MM.1S (cell line): ENCODE measurements around the gene APPBP2.

Experiments used
- DNase-seq: peaks from one replicate; pipeline ENCODE4 v3.0.0-alpha.2; 2015
- H2AFZ ChIP-seq: fragments of 300-600 bp; sonication (generic); 2 replicates; pipeline ENCODE4 v1.6.0; 2016; ENCODE audit warnings: antibody characterized with exemption, low read length
- H3F3A ChIP-seq: fragments of 300-600 bp; sonication (generic); 2 replicates; pipeline ENCODE4 v1.6.1; 2016; ENCODE audit warnings: mild to moderate bottlenecking, antibody characterized with exemption, low read length, moderate library complexity, mixed read lengths; ENCODE audit not compliant: insufficient read depth
- H3K27ac ChIP-seq: fragments of 300-600 bp; sonication (generic); 2 replicates; pipeline ENCODE4 v1.5.1; 2016; ENCODE audit warnings: mild to moderate bottlenecking, low read length
- H3K27me3 ChIP-seq: fragments of 300-600 bp; sonication (generic); replicated peaks from 2 replicates; pipeline ENCODE4 v1.6.0; 2016; ENCODE audit warnings: low read length; ENCODE audit not compliant: insufficient read depth
- H3K36me3 ChIP-seq: fragments of 300-600 bp; sonication (generic); replicated peaks from 2 replicates; pipeline ENCODE4 v1.6.1; 2016; ENCODE audit warnings: mild to moderate bottlenecking, low read length, mixed read lengths; ENCODE audit not compliant: insufficient read depth
- H3K4me1 ChIP-seq: fragments of 300-600 bp; sonication (generic); 2 replicates; pipeline ENCODE4 v1.6.1; 2016; ENCODE audit warnings: low read length, mixed read lengths
- H3K4me2 ChIP-seq: fragments of 300-600 bp; sonication (generic); 2 replicates; pipeline ENCODE4 v1.6.0; 2016; ENCODE audit warnings: low read depth, low read length
- H3K4me3 ChIP-seq: fragments of 300-600 bp; sonication (generic); 2 replicates; pipeline ENCODE4 v1.5.1; 2016; ENCODE audit warnings: low read length, mixed read lengths
- H3K79me2 ChIP-seq: fragments of 300-600 bp; sonication (generic); 2 replicates; pipeline ENCODE4 v1.6.1; 2016; ENCODE audit warnings: mixed run types, low read length, mixed read lengths
- H3K9ac ChIP-seq: fragments of 300-600 bp; sonication (generic); 2 replicates; pipeline ENCODE4 v1.6.1; 2016; ENCODE audit warnings: low read length, mixed read lengths
- H3K9me2 ChIP-seq: fragments of 300-600 bp; sonication (generic); replicated peaks from 2 replicates; pipeline ENCODE4 v1.6.1; 2016; ENCODE audit warnings: mild to moderate bottlenecking, low read length, mixed read lengths; ENCODE audit not compliant: insufficient read depth
- H3K9me3 ChIP-seq: fragments of 300-600 bp; sonication (generic); replicated peaks from 2 replicates; pipeline ENCODE4 v1.6.1; 2016; ENCODE audit warnings: mild to moderate bottlenecking, low read length, mixed read lengths; ENCODE audit not compliant: insufficient read depth
- H4K20me1 ChIP-seq: fragments of 300-600 bp; sonication (generic); 2 replicates; pipeline ENCODE4 v1.6.1; 2016; ENCODE audit warnings: mild to moderate bottlenecking, low read length, moderate library complexity, mixed read lengths; ENCODE audit not compliant: insufficient read depth
- CTCF ChIP-seq: fragments of 300-600 bp; sonication (generic); IDR thresholded peaks from 2 replicates; pipeline ENCODE4 v1.5.1; 2016; ENCODE audit warnings: antibody characterized with exemption, low read length, mixed read lengths
- EZH2 ChIP-seq: fragments of 300-600 bp; sonication (generic); optimal IDR thresholded peaks from 2 replicates; pipeline ENCODE3; 2017; ENCODE audit warnings: low read depth, mild to moderate bottlenecking, antibody characterized with exemption, low read length, mixed read lengths
- EZH2phosphoT487 ChIP-seq: fragments of 300-600 bp; sonication (generic); IDR thresholded peaks from 2 replicates; pipeline ENCODE4 v1.6.1; 2018; ENCODE audit warnings: antibody characterized with exemption, low read length

The APPBP2 gene

GRCh38 chr17:60534613-60535157 is 8.6 kb upstream of the APPBP2 start:
- H3K4me3 ChIP-seq: no peak overlapping the region
- no peak overlapping the region for H3K9ac ChIP-seq
- no peak overlapping the region for H3K27ac ChIP-seq
- H4K20me1 ChIP-seq: no peaks in the 10 kb centered on the region
- no peaks in the 10 kb centered on the region for H3K9me2 ChIP-seq
- no peak for DNase-seq
- no peaks in the 10 kb centered on the region for H3K9me3 ChIP-seq
- no peaks in the 10 kb centered on the region for H3F3A ChIP-seq
- no peaks in the 10 kb centered on the region for H3K4me1 ChIP-seq
- no peaks in the 10 kb centered on the region for H3K36me3 ChIP-seq
- H3K79me2 ChIP-seq: no peaks in the 10 kb centered on the region
- TF ChIP-seq CTCF (no peak), EZH2phosphoT487 (no peak), EZH2 (no peak)
- no peak overlapping the region for H3K4me2 ChIP-seq
- no peaks in the 10 kb centered on the region for H3K27me3 ChIP-seq
- H2AFZ ChIP-seq: no peak overlapping the region

- no peak for DNase-seq
- no peak overlapping the region for H3K9ac ChIP-seq
- TF ChIP-seq EZH2phosphoT487: no peak
- no peak for TF ChIP-seq CTCF
- TF ChIP-seq EZH2: no peak
- no peaks in the 10 kb centered on the region for H3F3A ChIP-seq
- H4K20me1 ChIP-seq: no peaks in the 10 kb centered on the region
- no peaks in the 10 kb centered on the region for H3K27me3 ChIP-seq
- no peak overlapping the region for H3K4me2 ChIP-seq
- no peaks in the 10 kb centered on the region for H3K9me2 ChIP-seq
- H3K9me3 ChIP-seq: no peaks in the 10 kb centered on the region
- no peaks in the 10 kb centered on the region for H3K79me2 ChIP-seq
- H2AFZ ChIP-seq: no peak overlapping the region
- no peaks in the 10 kb centered on the region for H3K4me1 ChIP-seq
- no peak overlapping the region for H3K27ac ChIP-seq
- no peak overlapping the region for H3K4me3 ChIP-seq
- H3K36me3 ChIP-seq: no peaks in the 10 kb centered on the region
These were observed 8.0 kb upstream of the APPBP2 start for GRCh38 chr17:60534010-60534555.

GRCh38 chr17:60529806-60530205 is 3.8 kb upstream of the APPBP2 start:
- H3K9me3 ChIP-seq: no peaks in the 10 kb centered on the region
- H3K36me3 ChIP-seq: no peaks in the 10 kb centered on the region
- H3K4me3 ChIP-seq: no peak overlapping the region
- peaks cover 21% of the 10 kb centered on the region for H3K79me2 ChIP-seq
- no peak for DNase-seq
- no peak overlapping the region for H3K4me2 ChIP-seq
- H3F3A ChIP-seq: no peaks in the 10 kb centered on the region
- H4K20me1 ChIP-seq: no peaks in the 10 kb centered on the region
- H3K4me1 ChIP-seq: no peaks in the 10 kb centered on the region
- H3K27me3 ChIP-seq: no peaks in the 10 kb centered on the region
- H3K9me2 ChIP-seq: no peaks in the 10 kb centered on the region
- no peak for TF ChIP-seq CTCF
- no peak for TF ChIP-seq EZH2
- TF ChIP-seq EZH2phosphoT487: no peak
- H3K27ac ChIP-seq: no peak overlapping the region
- no peak overlapping the region for H3K9ac ChIP-seq
- no peak overlapping the region for H2AFZ ChIP-seq
